ENCODE results near the gene KCNJ4.

KCNJ4 gene

GRCh38 chr22:38442967-38443627 is 11.9 kb downstream of the KCNJ4 start:
- ATAC-seq = no peak
- no peak for TF ChIP-seq ZFP30 (CRISPR knock-in tag; IDR thresholded peaks at IDR 0.05)
- no peak for TF ChIP-seq ESRRG (CRISPR knock-in tag; IDR thresholded peaks at IDR 0.05)
- no peak for TF ChIP-seq ZNF8 (CRISPR knock-in tag; IDR thresholded peaks at IDR 0.05)
- TF ChIP-seq ARNTL (CRISPR knock-in tag; IDR thresholded peaks at IDR 0.05; ENCODE audit: borderline replicate concordance, low read depth) = no peak
- no peak for TF ChIP-seq TSHZ2 (CRISPR knock-in tag; IDR thresholded peaks at IDR 0.05)
- TF ChIP-seq, protein P1, sequence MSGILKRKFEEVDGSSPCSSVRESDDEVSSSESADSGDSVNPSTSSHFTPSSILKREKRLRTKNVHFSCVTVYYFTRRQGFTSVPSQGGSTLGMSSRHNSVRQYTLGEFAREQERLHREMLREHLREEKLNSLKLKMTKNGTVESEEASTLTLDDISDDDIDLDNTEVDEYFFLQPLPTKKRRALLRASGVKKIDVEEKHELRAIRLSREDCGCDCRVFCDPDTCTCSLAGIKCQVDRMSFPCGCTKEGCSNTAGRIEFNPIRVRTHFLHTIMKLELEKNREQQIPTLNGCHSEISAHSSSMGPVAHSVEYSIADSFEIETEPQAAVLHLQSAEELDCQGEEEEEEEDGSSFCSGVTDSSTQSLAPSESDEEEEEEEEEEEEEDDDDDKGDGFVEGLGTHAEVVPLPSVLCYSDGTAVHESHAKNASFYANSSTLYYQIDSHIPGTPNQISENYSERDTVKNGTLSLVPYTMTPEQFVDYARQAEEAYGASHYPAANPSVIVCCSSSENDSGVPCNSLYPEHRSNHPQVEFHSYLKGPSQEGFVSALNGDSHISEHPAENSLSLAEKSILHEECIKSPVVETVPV (CRISPR knock-in tag; IDR thresholded peaks at IDR 0.05) = no peak
- TF ChIP-seq ZNF70 (CRISPR knock-in tag; IDR thresholded peaks at IDR 0.05) = no peak
- no peak for TF ChIP-seq SNAI2 (CRISPR knock-in tag; IDR thresholded peaks at IDR 0.05)
- no peak for TF ChIP-seq GLIS3 (CRISPR knock-in tag; IDR thresholded peaks at IDR 0.05)
- TF ChIP-seq TCF4 (CRISPR knock-in tag; IDR thresholded peaks at IDR 0.05; ENCODE audit: borderline replicate concordance) = no peak
- TF ChIP-seq, protein P2, sequence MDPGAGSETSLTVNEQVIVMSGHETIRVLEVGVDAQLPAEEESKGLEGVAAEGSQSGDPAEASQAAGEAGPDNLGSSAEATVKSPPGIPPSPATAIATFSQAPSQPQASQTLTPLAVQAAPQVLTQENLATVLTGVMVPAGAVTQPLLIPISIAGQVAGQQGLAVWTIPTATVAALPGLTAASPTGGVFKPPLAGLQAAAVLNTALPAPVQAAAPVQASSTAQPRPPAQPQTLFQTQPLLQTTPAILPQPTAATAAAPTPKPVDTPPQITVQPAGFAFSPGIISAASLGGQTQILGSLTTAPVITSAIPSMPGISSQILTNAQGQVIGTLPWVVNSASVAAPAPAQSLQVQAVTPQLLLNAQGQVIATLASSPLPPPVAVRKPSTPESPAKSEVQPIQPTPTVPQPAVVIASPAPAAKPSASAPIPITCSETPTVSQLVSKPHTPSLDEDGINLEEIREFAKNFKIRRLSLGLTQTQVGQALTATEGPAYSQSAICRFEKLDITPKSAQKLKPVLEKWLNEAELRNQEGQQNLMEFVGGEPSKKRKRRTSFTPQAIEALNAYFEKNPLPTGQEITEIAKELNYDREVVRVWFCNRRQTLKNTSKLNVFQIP (CRISPR knock-in tag; IDR thresholded peaks at IDR 0.05; ENCODE audit: borderline replicate concordance, low read depth) = no peak
- no peak for TF ChIP-seq BACH2 (CRISPR knock-in tag; IDR thresholded peaks at IDR 0.05; ENCODE audit: borderline replicate concordance)
- TF ChIP-seq CREB5 (CRISPR knock-in tag; IDR thresholded peaks at IDR 0.05; ENCODE audit: low read depth) = no peak
- TF ChIP-seq, protein P3, sequence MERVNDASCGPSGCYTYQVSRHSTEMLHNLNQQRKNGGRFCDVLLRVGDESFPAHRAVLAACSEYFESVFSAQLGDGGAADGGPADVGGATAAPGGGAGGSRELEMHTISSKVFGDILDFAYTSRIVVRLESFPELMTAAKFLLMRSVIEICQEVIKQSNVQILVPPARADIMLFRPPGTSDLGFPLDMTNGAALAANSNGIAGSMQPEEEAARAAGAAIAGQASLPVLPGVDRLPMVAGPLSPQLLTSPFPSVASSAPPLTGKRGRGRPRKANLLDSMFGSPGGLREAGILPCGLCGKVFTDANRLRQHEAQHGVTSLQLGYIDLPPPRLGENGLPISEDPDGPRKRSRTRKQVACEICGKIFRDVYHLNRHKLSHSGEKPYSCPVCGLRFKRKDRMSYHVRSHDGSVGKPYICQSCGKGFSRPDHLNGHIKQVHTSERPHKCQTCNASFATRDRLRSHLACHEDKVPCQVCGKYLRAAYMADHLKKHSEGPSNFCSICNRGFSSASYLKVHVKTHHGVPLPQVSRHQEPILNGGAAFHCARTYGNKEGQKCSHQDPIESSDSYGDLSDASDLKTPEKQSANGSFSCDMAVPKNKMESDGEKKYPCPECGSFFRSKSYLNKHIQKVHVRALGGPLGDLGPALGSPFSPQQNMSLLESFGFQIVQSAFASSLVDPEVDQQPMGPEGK (CRISPR knock-in tag; IDR thresholded peaks at IDR 0.05; ENCODE audit: borderline replicate concordance) = no peak
- no peak for TF ChIP-seq ZFP3 (CRISPR knock-in tag; IDR thresholded peaks at IDR 0.05)
- TF ChIP-seq ZNF565 (CRISPR knock-in tag; conservative IDR thresholded peaks at IDR 0.05; ENCODE audit: low read depth) = no peak
- no peak for TF ChIP-seq ZC3H10 (CRISPR knock-in tag; IDR thresholded peaks at IDR 0.05)

DNA sequence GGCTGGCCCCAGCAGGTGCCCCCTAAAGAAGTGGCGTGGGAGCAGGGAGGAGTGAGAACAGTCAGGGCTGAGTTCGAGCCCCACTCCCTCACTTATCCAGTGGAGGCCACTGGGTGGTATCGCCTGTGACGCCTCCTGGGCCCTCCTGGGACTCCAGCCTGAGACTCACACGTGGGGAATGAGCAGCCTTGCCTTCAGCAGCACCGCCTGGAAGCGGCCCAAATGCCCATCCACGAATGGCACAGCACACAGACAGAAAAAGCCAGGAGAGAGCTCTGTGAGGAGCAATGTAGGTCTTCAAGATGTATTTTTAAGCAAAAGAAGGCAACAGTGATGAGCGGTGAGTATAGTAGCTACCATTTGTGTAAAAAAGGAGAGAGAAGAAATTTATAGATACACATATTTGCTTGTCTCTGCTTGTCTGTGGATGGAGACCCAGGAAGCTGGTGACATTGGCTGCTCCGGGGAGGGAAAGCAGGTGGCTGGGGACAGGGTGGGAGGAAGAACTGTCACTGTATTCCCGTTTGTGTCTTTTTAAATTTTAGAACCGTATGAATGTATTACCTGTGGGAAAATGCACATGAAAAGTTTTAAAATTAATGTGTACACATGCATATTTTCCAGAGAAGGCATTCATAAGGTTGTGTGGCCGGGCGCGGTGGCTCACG is 13.2 kb downstream of the KCNJ4 start:
- no peak for ATAC-seq
- TF ChIP-seq OSR1 (CRISPR knock-in tag; IDR thresholded peaks at IDR 0.05) (no peak), ZNF8 (CRISPR knock-in tag; IDR thresholded peaks at IDR 0.05) (no peak), GLIS3 (CRISPR knock-in tag; IDR thresholded peaks at IDR 0.05) (no peak), BACH2 (CRISPR knock-in tag; IDR thresholded peaks at IDR 0.05; ENCODE audit: borderline replicate concordance) (no peak), ARNTL (CRISPR knock-in tag; IDR thresholded peaks at IDR 0.05; ENCODE audit: borderline replicate concordance, low read depth) (no peak), CREB5 (CRISPR knock-in tag; IDR thresholded peaks at IDR 0.05; ENCODE audit: low read depth) (no peak), CSDC2 (CRISPR knock-in tag; IDR thresholded peaks at IDR 0.05) (no peak), RARB (CRISPR knock-in tag; IDR thresholded peaks at IDR 0.05) (no peak), ZFP30 (CRISPR knock-in tag; IDR thresholded peaks at IDR 0.05) (no peak), PPARA (CRISPR knock-in tag; IDR thresholded peaks at IDR 0.05; ENCODE audit: borderline replicate concordance) (no peak), ZNF70 (CRISPR knock-in tag; IDR thresholded peaks at IDR 0.05) (no peak), ZNF565 (CRISPR knock-in tag; conservative IDR thresholded peaks at IDR 0.05; ENCODE audit: low read depth) (no peak), SNAI2 (CRISPR knock-in tag; IDR thresholded peaks at IDR 0.05) (no peak), ESRRG (CRISPR knock-in tag; IDR thresholded peaks at IDR 0.05) (no peak), ZFP3 (CRISPR knock-in tag; IDR thresholded peaks at IDR 0.05) (no peak), TCF4 (CRISPR knock-in tag; IDR thresholded peaks at IDR 0.05; ENCODE audit: borderline replicate concordance) (no peak), TOX (CRISPR knock-in tag; IDR thresholded peaks at IDR 0.05; ENCODE audit: borderline replicate concordance) (no peak), ISL1 (CRISPR knock-in tag; IDR thresholded peaks at IDR 0.05) (no peak)
- TF ChIP-seq, protein P1 (CRISPR knock-in tag; IDR thresholded peaks at IDR 0.05) = no peak
